ENCODE measurements around the gene SETBP1. TPM values are rescaled to one million over a fixed set of nuclear protein-coding genes. Genes with fewer than 3 reads are reported as not detected.

The SETBP1 gene
- total RNA-seq, 1 donor from 2014 or later = 29.4 TPM

DNA sequence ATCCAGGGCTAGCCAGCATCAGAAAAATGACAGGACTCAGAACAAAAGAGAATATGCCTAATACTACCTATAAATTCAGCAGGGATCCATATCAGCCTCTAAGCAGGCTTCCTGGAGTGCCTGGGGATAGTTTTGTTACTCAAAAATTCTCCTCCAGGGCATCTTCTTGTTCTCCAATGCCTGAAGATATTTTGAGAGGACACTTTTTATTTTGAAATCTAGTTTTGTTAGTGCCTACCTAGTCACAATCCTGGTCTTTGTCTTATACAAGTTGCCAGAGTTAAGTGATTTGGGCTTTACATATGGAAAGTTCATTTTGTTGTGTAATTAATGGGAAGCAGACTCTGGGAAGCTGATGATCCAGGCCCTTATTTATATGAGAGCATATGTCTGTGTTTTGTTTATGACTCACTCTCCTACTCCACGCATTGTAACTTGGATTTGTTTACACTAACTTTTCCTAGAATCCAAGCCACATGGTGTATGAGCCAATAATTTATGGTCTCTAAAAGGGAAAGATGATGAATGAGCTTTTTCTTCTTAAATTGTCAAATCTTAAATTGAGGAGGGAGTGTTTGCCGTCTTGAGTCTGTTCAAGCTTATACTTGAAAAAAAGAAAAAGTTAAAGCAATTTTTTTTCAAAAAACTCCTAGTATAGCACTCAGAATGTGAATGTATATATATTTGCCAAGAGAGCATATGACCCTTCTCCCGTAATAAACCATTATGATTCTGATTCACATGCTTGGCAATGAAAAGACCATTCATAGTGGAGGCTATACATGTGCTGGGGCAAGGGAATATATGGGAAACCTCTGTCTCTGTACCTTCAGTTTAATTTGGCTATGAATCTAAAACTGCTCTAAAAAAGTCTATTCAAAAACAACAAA is 370.3 kb downstream of the SETBP1 start:
- intact Hi-C loops (cut with micrococcal nuclease) = no loop called here

DNA sequence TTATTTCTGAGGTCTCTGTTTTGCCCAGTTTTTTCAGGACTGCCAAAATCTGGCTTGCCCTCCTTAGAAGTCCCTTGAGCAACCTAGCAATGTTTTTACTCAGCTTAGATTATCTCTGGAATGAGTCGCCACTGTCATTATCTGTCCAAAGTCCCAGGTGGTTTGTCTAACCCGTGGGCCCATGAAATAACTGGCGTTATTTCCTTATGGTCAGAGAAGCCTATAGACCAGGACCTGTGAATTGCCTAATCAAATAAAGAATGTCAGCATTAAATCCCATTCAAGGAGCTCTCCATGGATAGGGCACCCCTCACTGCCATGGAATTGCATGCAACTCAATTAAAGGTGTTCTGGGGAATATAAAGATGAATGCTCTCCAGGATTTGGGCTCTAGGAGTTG is 373.9 kb downstream of the SETBP1 start:
- intact Hi-C loops (cut with micrococcal nuclease) = no loop called here

DNA sequence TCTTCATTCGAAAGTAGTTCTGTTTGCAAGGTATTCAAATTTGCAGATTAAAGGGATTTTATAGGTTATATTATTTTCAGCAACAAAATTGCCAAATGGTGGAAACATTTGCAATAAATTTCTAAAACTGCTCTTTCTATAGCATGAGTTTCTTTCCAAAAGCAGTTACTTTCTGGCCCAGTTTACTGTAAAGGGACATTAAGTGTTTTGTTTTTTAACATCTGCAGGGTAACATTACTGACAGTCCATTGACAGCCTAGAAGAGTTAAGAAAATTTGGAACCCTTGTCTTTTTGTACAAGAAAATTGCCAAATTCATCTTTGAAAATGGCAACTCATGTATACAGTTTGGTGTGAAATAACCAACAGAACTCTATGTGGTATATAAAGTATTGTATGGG is 375.1 kb downstream of the SETBP1 start:
- intact Hi-C loops (cut with micrococcal nuclease) = no loop called here

DNA sequence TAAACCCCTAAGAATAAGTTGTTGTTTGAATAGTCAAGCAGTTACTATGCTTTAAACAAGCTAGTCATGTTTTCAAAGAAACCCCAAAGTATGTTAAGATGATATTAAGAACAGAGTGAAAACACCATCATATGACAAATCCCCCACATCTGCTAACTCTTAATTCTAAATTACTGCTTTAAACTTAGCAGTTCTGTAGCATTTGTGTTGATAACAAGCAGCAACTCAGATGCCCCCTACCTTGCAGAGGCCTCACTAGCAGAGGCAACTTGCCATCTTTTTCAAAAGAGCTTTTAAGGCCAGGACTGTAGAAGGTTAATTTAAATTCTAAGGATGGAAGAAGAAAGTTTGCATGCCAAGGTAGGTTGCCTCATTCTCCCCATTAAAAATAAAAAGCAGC is 376.2 kb downstream of the SETBP1 start:
- intact Hi-C loops (cut with micrococcal nuclease) = no loop called here

DNA sequence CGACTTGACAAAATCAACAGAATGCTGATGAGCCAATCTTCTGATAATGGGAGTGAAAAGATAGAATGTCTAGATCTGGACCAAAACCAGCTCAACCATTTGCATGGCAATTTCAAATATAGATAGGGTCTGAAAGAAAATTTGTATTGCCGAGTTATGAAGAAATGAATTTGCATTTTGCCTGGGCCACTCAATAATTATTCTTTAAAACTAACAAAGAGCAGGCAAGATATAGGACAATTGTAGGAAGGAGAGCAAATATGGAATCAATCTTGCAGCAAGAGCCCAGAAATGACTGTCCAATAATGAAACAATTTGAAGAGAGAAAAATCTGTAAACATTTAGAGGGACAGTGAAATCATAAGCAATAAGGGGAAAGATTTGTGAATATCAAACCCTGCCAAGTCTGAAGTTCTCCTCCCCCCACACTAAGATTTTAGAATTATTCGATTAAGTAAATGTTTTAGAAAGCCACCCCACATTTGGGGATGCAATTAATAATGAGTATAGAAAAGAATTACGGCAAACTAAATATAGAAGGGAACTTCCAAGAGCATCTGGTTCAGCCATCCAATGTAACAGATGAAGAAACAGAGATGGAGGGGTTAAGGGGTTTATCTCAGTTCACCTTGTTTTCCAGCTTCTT is 377.4 kb downstream of the SETBP1 start:
- intact Hi-C loops (cut with micrococcal nuclease) = no loop called here

DNA sequence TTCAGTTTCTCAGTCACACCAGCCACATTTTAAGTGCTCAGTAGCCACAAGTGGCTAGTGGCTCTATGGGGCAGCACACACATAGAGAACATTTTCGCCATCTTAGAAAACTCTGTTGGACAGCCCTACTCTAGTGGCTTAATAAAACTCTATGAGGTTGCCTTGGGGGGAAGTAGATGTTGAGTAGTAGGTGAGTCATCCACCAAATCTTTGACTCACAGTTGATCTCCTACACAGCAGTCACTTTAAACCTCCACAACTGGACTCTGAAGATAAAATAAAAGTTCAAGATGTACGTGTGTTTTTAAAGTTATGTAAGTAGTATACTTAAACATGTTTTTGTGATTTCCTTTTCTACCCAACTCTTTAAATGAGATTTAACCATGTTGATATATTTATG is 379.0 kb downstream of the SETBP1 start:
- intact Hi-C loops (cut with micrococcal nuclease) = loop anchor here (5.0 kb wide), 1 partner anchor 382 kb away; no protein-coding TSS in a partner anchor

DNA sequence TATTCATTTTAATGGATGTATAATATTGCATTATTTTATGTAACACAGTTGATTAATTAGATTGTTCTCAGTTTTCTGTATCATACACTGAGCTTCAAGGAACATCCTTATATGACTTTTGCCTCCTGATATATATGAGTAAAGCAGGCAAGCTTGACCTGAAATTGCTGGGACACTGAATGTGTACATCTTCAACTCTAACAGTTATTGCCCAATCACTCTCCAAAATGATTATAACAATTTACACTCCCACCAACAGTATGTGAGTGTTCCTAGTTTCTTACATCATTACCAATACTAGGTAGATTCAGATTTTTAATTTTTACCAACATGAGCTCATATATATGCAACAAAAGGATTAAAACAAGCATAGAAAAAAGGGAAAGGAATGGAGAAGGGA is 379.4 kb downstream of the SETBP1 start:
- intact Hi-C loops (cut with micrococcal nuclease) = loop anchor here (5.0 kb wide), 1 partner anchor 383 kb away; no protein-coding TSS in a partner anchor

DNA sequence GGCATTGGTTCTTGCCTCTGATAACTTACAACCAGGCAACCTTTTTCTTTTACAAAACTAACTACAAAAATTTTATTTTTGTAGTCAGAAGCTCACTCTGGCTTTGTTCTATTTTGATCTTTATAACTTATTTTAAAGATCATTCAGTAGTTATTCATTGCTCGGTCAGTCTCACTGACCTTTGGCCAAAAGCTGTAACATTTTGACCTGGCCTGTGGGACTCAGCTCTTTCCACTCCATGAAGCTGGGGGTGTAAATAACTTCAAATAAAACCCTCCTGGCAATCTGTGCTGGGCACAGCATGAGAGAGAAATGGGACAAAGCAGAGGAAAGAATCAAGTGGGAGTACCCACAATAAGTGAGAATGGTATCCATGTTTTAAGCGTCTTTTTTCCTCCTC is 380.7 kb downstream of the SETBP1 start:
- intact Hi-C loops (cut with micrococcal nuclease) = loop anchor here (5.0 kb wide), 1 partner anchor 384 kb away; no protein-coding TSS in a partner anchor

DNA sequence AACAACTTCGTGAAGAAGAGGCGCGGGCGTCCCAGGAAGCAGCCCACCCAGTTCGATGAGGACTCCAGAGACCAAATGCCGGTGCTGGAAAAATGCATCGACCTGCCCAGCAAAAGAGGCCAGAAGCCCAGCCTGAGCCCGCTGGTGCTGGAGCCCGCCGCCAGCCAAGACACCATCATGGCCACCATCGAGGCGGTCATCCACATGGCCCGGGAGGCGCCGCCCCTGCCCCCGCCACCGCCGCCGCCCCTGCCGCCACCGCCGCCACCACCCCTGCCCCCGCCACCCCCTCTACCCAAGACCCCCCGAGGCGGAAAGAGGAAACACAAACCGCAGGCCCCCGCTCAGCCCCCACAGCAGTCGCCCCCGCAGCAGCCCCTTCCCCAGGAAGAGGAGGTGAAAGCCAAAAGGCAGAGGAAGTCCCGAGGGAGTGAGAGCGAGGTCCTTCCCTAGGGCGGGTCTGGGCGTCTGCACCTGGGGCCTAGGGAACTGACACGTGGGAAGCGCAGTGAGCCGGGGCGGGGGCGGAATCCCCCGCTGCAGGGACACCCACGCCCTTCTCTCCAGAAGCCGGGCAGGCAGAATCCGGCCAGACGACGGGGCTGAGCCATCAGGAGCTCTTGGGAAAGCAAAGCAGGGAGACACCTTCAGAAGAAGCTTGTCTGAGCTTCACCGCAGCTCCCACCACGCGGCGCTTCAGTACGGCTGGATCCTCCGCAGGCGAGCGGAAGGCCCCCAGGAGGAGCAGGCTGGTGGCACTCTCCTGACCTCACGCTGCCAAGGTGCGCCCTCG is 382.8 kb downstream of the SETBP1 start:
- intact Hi-C loops (cut with micrococcal nuclease) = loop anchor here (5.0 kb wide), 1 partner anchor 386 kb away; no protein-coding TSS in a partner anchor

DNA sequence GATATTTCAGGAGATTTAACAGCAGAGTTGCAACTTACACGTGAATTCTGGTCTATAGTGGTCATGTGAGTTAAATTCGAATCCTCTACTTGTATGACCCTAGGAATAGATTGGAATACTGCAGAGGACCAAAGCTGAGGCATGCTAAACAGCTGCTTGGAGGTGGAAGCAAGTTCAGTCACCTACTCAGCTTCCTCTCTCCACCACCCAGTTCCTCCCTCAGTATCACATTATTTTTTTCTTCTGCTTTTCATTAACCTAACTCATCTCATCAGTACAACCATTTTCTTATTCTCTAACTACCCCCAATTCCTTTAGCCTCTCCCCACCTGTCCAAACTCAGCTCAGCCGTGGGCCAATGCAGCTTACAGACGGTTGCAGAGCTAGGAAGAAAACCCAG is 385.5 kb downstream of the SETBP1 start:
- intact Hi-C loops (cut with micrococcal nuclease) = no loop called here

DNA sequence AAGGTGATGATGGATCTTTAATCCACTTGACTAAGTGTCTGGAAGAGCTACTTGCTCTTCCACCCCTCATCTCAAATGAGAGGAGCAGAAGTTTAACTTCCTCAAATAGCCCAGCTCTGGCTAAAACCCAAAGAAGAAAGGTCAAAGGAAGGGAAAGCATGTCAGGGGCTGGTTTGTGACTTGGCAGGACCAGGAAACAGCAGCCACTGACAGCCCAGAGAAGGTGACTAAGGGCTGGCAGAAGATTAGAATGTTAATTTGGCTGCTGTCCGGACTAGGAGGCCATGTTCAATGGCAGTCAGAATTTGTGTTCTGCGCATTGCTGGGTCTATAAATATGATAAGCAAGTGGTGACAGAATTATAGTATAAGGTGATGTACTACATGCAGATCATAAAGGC is 386.2 kb downstream of the SETBP1 start:
- intact Hi-C loops (cut with micrococcal nuclease) = no loop called here

DNA sequence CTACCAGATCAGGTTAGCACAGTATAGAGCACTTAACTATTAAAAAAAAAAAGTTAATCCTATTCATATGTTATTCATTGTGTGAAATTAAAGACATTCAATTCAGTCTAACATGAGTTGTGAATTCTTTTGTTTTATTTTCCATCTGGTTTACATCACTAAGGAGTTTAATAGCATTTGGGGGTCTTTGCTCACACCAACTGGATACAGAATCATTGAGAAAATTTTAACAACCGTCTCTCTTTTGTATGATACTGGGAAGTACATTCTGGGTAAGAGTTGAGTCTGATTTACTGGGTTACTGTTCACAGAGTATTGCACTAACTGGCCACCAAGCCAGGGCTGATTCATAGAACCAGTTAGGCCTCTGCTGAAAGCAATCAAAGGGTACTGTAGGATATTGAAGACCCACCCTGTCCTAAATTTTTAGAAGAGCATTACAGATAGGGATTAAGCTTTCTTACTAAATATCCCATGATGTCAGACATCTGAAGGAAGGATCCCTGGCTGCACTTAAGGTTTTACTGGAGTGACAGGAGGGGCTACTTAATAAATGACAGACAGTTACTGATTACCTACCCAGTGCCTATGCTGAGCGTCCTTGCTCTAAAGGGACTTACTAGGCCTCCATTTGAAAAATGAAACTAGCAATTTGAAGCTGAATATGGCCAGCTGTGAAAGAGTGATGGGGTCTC is 387.9 kb downstream of the SETBP1 start:
- intact Hi-C loops (cut with micrococcal nuclease) = no loop called here

DNA sequence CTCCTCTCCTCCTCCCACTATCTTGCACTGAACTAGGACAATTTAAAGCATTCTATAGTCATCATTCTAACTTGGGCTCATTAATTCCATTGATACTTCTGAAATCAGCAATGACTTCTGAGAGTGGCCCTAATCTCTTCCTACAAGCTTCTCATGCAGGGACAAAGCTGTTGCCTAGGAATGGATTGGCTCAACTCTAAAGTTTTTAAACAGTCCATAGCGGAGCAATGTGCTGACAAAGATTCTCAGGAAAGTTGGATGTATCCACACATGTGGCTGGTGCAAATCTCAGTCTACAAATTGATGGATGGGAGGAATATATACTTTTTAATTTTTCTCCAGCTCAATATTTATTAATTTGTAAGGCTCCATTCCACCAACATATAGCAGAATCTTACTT is 388.9 kb downstream of the SETBP1 start:
- intact Hi-C loops (cut with micrococcal nuclease) = no loop called here

DNA sequence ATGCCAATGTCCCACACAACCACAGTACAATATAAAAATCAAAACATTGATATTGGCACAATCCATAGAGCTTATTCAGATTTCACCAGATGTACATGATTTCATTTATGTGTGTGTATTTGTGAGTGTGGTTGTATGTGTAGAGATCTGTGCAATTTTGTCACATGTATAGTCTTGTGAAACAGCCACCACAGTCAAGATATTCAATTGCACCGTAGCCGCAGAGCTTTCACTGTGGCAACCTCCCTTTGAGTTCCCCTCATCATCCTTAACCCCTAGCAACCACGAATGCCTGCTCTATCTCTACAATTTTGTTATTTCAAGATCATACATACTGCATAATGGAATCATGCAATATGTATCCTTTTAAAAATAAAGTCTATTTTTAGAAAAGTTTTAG is 391.3 kb downstream of the SETBP1 start:
- intact Hi-C loops (cut with micrococcal nuclease) = no loop called here

DNA sequence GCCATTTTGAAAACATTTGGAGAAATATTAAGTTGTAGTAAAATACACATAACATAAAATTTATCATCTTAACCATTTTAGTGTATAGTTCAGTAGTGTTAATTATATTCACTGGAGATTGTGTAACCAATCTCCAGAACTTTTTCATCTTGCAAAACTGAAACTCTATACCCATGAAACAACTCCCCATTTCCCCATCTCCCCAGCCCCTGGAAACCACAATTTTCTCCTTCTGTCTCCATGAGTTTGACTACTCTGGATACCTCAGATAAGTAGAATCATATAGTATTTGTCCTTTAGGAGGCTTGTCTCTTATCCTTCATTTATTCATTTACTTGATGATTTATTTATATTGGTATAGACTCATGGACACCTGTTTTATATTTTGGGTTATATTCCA is 392.9 kb downstream of the SETBP1 start:
- intact Hi-C loops (cut with micrococcal nuclease) = no loop called here

DNA sequence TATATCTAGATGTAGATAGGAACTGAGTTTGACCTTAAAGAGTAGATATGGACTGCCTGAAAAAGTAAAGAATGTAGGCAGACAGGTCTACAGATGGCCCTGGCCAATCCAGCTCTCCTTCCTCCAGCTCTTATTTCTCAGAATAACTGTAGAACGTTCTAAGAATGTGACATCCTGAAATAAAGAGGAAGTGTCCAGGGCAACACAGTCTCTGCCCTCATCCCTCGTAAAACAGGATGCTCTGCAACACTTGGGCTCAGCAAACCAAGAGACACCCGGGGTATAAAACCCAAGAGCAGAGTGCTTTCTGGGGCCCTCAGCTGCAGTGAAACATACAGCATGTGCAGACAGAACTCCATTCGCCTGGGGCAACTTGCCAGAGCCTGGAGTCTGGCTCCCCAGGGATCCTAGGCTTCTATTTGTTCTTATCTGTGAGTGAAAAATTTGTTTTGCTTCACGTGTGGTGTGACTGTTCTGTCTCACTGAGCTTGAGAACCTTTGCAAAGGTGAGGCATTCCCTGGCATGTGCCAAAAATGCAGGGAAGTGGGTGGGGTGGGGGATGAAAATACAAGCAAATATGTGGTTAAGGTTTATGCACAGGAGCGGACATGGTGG is 401.0 kb downstream of the SETBP1 start:
- intact Hi-C loops (cut with micrococcal nuclease) = no loop called here

DNA sequence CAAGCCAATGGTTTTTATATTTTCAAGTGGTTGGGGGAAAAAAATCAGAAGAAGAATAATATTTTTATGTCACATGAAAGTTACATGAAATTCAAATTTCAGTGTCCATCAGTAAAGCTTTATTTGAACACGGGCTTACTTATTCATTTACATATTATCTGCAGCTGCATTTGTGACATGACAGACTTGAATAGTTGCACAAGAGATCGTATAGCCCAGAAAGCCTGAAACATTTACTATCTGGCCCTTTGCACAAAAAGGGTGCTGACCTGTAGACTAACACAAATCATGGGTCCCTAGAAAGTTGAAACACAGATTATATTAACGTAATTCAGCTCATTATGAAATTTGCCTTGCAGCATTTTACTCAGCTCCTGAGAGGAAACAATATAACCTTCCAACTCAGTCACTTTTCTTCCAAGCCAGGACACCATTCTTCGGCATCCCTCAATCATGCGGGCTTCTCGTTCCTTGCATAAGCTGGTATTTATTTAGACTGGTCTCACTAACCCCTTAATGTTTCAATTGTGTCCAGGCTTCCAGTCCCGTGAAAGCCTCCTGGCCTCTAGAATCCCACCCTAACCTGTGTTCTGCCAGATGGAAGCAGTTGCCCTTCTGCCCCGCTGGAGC is 402.7 kb downstream of the SETBP1 start:
- intact Hi-C loops (cut with micrococcal nuclease) = no loop called here

DNA sequence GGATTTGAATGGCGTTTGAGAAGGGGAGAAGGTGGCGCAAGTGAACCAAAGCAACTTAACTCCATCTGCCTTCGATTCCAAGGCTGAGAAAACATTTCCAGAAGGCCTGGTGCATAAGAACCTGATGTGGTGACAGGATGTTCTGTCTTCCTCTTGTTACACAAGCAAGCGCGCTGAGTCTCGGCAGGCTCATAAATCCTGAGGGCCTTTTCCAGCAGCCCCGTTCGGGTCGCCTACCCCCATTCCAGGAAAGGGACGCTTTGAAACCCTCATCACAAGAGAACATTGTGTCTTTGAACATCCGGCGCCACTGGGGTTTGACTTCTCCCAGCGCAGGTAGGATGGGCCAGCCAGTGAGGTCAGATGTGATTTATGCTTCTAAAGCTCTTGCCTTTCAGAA is 403.5 kb downstream of the SETBP1 start:
- intact Hi-C loops (cut with micrococcal nuclease) = no loop called here

DNA sequence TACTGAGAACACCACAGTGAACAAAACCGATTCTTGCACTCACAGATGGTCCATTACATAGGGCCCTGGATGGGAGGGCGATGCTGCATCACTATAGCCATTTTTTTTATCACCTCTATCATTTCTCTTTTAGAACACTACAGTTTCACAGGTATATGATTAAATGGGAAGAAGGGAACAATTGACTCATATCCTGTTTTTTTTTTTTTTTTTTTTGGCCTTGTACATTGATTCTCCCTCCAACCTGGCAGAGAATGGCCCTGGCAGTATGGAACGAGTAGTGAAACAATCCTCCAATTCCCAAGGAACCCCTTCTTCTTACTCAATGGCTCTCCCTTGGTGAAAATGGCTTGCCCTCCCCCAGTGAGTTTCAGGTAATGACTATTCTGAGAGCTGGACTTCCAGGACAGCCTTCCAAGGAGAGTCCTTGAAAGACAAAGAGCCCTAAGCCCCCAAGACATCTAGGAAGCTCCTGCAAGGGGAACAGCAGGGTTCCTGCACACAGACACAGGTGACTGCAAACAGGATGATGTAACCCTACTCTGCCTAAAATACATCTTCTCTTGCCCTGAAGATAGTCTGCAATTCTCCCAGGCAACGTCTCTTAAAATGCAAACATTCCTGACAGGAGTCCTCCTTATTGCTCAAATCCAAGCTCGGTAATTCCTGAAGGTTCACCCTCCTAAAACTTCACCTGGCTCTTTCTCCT is 405.4 kb downstream of the SETBP1 start:
- intact Hi-C loops (cut with micrococcal nuclease) = no loop called here

DNA sequence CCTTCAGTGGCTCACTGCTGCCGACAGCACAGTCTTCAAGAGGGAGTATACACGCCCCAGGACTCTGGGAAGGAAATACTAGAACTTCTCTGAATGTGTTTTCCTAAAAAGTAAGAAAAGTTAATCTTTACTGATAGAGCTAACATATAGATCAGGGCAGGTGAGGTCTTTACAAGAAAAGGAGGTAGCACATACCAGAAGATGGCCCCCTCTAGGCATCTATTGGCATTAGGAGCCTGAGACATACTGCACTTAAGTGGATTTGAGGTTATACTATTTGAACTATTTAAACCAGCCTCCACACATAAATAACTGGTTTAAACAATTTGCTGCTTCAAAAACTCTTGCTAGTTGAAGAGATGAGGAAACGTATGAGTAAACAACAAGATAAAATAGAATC is 406.1 kb downstream of the SETBP1 start:
- intact Hi-C loops (cut with micrococcal nuclease) = no loop called here

Measured in T-helper 1 cell treated with Interleukin-12 subunit alpha and Interleukin-12 subunit beta and Interleukin-4 antibody, amounts not matched to agents 30 ng/mL and 1 ng/mL, for 36 hours (primary cell).